ENCODE results near the gene BLNK.

- no peak for TF ChIP-seq EZH2phosphoT487 (IDR thresholded peaks at IDR 0.05; ENCODE audit: insufficient read depth, low read depth)
- TF ChIP-seq EZH2 (IDR thresholded peaks at IDR 0.05; ENCODE audit: insufficient read depth, poor library complexity, severe bottlenecking): no peak
Measured at GRCh38 chr10:96208946-96209345, 62.4 kb downstream of the BLNK start.

Measured in GM23248 (cell line).